Spleen (tissue), 7 donors: Measurements from ENCODE around the gene RB1.

Source experiments
- POLR2A ChIP-seq, 3 donors: fragments of 450-650 bp; IDR thresholded peaks; one replicate each; pipeline ENCODE4 v1.5.1; 2017; ENCODE audit warnings: antibody characterized with exemption in 3 of 3, mild to moderate bottlenecking in 1 of 3
- TF ChIP-seq, protein P1 (sequence below), 11 experiments: fragments of 200-600 bp in 7 of 11; fragments of 450-650 bp in 4 of 11; sonication (generic) in 4 of 11; IDR thresholded peaks in 8 of 11; conservative IDR thresholded peaks in 3 of 11; 1 replicate in 7 of 11; 2 replicates in 4 of 11; pipeline versions ENCODE4 v1.4.0 to v1.8.0; 2016 to 2021; ENCODE audit warnings: antibody characterized with exemption in 11 of 11, inconsistent platforms in 4 of 11, mild to moderate bottlenecking in 1 of 11
- donor health status: DM: no; HTN: no; CAD: no; lungs with moderate emphysema.
- donor health status: DM: no; HTN: no; CAD: no.
- donor health status: DM: no; HTN: no; CAD: no.

DNA sequence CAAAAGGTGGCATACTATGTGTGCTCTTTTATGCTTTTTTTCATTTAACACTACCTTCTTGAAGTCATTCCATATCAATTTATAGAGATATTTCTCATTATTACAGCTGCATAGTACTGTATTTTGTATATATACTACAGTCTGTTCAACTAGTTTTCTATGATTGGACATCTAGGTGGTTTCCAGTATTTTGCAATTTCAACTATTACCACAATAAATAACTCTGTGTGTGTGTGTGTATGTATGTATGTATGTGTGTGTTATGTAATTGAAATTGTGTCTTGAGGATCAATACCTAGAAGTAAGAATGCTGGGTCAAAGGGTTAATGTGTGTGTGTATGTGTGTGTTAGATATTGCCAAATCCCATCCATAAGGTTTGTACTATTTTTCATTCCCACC, 102.3 kb downstream of the RB1 start:
- TF ChIP-seq, protein P1, sequence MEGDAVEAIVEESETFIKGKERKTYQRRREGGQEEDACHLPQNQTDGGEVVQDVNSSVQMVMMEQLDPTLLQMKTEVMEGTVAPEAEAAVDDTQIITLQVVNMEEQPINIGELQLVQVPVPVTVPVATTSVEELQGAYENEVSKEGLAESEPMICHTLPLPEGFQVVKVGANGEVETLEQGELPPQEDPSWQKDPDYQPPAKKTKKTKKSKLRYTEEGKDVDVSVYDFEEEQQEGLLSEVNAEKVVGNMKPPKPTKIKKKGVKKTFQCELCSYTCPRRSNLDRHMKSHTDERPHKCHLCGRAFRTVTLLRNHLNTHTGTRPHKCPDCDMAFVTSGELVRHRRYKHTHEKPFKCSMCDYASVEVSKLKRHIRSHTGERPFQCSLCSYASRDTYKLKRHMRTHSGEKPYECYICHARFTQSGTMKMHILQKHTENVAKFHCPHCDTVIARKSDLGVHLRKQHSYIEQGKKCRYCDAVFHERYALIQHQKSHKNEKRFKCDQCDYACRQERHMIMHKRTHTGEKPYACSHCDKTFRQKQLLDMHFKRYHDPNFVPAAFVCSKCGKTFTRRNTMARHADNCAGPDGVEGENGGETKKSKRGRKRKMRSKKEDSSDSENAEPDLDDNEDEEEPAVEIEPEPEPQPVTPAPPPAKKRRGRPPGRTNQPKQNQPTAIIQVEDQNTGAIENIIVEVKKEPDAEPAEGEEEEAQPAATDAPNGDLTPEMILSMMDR (IDR thresholded peaks at IDR 0.05 in 8 of 11, conservative IDR thresholded peaks at IDR 0.05 in 3 of 11) = no peak
- no peak for TF ChIP-seq POLR2A (IDR thresholded peaks at IDR 0.05)
